ENCODE results near the gene ME3. TPM values are rescaled to one million over a fixed set of nuclear protein-coding genes. Genes with fewer than 3 reads are reported as not detected.

ME3 gene
- total RNA-seq, 1 donor from 2014 or later: 1.3 TPM

DNA sequence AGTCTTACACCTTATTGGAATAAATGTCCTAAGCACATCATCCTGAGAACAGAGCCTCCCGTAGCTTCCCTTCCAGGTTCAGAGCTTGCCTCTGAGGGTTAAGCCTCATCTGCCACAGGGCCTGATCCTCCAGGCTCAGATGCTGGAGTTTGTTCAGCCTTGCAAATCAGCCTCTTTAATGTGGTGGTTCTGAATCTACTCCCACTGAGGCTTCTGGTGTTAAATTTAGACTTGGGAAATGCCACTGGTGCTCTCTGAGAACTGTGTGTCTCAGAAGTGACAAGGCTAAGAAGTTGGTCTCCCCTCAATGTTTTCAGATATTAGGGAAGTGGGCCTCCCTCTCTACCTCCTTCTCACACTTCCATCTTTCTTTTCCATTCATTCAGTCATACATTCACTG, 229.0 kb downstream of the ME3 start:
- ChIA-PET POLR2A (no interaction called here), CTCF (no interaction called here)
- no peaks in the 10 kb centered on the region for H3K4me1 Mint-ChIP-seq
- TF ChIP-seq, protein P1, sequence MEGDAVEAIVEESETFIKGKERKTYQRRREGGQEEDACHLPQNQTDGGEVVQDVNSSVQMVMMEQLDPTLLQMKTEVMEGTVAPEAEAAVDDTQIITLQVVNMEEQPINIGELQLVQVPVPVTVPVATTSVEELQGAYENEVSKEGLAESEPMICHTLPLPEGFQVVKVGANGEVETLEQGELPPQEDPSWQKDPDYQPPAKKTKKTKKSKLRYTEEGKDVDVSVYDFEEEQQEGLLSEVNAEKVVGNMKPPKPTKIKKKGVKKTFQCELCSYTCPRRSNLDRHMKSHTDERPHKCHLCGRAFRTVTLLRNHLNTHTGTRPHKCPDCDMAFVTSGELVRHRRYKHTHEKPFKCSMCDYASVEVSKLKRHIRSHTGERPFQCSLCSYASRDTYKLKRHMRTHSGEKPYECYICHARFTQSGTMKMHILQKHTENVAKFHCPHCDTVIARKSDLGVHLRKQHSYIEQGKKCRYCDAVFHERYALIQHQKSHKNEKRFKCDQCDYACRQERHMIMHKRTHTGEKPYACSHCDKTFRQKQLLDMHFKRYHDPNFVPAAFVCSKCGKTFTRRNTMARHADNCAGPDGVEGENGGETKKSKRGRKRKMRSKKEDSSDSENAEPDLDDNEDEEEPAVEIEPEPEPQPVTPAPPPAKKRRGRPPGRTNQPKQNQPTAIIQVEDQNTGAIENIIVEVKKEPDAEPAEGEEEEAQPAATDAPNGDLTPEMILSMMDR (IDR thresholded peaks at IDR 0.05): no peak
- no peaks in the 10 kb centered on the region for H3K36me3 Mint-ChIP-seq (ENCODE audit: low read depth)
- H3K9me3 Mint-ChIP-seq: no peaks in the 10 kb centered on the region
- H3K27me3 Mint-ChIP-seq: no peaks in the 10 kb centered on the region
- no peak overlapping the region for H3K27ac Mint-ChIP-seq
- no peak overlapping the region for H3K4me3 Mint-ChIP-seq
- ATAC-seq (ENCODE audit: low read depth) (no peak), DNase-seq (no peak)
- intact Hi-C loops (cut with micrococcal nuclease): no loop called here

- CTCF ChIA-PET: no interaction called here
- H3K27ac Mint-ChIP-seq: no peak overlapping the region
- DNase-seq: no peak
- H3K4me3 Mint-ChIP-seq: no peak overlapping the region
- H3K9me3 Mint-ChIP-seq: no peaks in the 10 kb centered on the region
- no peaks in the 10 kb centered on the region for H3K27me3 Mint-ChIP-seq
- intact Hi-C loops (cut with micrococcal nuclease): no loop called here
- TF ChIP-seq, protein P1 (IDR thresholded peaks at IDR 0.05): no peak
- POLR2A ChIA-PET: no interaction called here
- no peaks in the 10 kb centered on the region for H3K36me3 Mint-ChIP-seq (ENCODE audit: low read depth)
- ATAC-seq (ENCODE audit: low read depth): no peak
- no peaks in the 10 kb centered on the region for H3K4me1 Mint-ChIP-seq
Observed at GRCh38 chr11:86442827-86443226, 229.6 kb downstream of the ME3 start.

DNA sequence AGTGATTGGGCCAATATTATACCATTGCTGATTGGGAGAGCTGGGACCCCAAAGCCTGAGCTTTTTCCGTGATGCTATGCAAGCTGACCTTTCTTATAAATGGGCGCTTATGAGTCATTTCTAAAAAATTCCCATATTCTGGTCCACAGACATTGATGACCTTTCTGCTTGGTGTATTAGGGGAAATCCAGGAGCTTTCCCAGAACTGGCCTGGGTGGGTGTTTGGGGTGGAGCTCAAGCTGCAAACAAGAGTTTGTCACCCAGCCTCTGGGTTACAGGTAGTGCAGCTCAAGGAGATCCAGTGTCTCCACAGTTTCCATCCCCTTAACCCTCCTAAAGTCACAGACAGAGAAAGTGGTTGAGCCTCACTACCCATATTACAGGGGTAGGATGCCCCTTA, 230.0 kb downstream of the ME3 start:
- POLR2A ChIA-PET: no interaction called here
- H3K4me1 Mint-ChIP-seq: no peaks in the 10 kb centered on the region
- CTCF ChIA-PET: interaction anchor here (1.3 kb wide), 1 partner anchor 401 kb away, joined by 3 read pairs; no protein-coding TSS in a partner anchor
- H3K9me3 Mint-ChIP-seq: no peaks in the 10 kb centered on the region
- no peak for ATAC-seq (ENCODE audit: low read depth)
- H3K27me3 Mint-ChIP-seq: no peaks in the 10 kb centered on the region
- no peak overlapping the region for H3K4me3 Mint-ChIP-seq
- intact Hi-C loops (cut with micrococcal nuclease): no loop called here
- DNase-seq: no peak
- H3K36me3 Mint-ChIP-seq (ENCODE audit: low read depth): no peaks in the 10 kb centered on the region
- no peak overlapping the region for H3K27ac Mint-ChIP-seq
- TF ChIP-seq, protein P1 (IDR thresholded peaks at IDR 0.05): no peak

DNA sequence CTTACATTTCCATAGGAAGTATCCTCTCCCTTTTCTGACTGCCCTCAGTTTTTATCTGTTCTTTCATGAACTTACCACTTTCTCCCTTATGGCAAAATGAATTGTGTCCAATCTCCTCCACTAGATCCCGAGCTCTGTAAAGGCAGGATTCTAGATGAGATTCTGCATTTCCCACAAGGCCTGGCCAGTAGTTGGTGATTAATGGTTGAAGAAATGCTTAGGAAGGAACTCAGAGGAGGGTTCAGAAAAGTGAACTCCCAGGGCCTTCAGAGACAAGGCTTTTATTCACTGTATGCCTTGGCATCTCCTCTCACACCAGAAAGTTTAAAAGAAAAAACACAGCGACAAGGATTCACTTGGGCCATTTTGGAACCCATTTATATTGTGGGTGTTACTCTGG, 231.6 kb downstream of the ME3 start:
- intact Hi-C loops (cut with micrococcal nuclease): no loop called here
- POLR2A ChIA-PET: no interaction called here

DNA sequence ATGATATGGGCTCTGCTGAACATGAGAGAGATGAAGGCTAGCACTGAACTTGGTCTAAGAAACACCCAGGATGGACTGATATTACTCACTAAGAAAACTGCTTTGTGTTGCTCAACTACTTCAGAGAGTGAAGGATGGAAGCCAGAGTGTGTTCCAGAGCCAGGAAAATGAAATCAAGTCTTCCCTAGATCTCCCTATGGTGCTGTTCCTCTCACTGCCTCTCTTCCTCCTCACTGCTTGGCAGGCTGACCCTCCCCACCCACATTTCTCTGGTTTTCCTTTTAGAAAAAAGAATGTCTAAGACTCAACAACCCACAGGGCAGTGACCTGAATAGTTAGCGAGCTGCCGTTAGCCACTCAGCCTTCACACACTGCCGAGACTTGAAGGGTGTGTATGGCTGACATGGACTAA, 232.1 kb downstream of the ME3 start:
- Mint-ChIP-seq H3K9me3 (no peaks in the 10 kb centered on the region), H3K36me3 (ENCODE audit: low read depth) (no peaks in the 10 kb centered on the region), H3K27me3 (no peaks in the 10 kb centered on the region), H3K27ac (no peak overlapping the region), H3K4me1 (no peaks in the 10 kb centered on the region), H3K4me3 (no peak overlapping the region)
- intact Hi-C loops (cut with micrococcal nuclease): no loop called here
- ATAC-seq (ENCODE audit: low read depth) (no peak), DNase-seq (no peak)
- TF ChIP-seq, protein P1 (IDR thresholded peaks at IDR 0.05): no peak
- ChIA-PET POLR2A (no interaction called here), CTCF (no interaction called here)

More for the DNA sequence above, 231.6 kb downstream of the ME3 start:
- DNase-seq (no peak), ATAC-seq (ENCODE audit: low read depth) (no peak)
- no peaks in the 10 kb centered on the region for H3K9me3 Mint-ChIP-seq
- no peaks in the 10 kb centered on the region for H3K4me1 Mint-ChIP-seq
- no peak overlapping the region for H3K4me3 Mint-ChIP-seq
- CTCF ChIA-PET: no interaction called here
- TF ChIP-seq, protein P1 (IDR thresholded peaks at IDR 0.05): no peak
- H3K27ac Mint-ChIP-seq: no peak overlapping the region
- no peaks in the 10 kb centered on the region for H3K27me3 Mint-ChIP-seq
- no peaks in the 10 kb centered on the region for H3K36me3 Mint-ChIP-seq (ENCODE audit: low read depth)

Measured in activated B cell treated with CpG ODN at 0.5 μM for 24 hours (primary cell).